Uterus (tissue), 4 donors: ENCODE results near the gene TSPAN18. TPM values are rescaled to one million over a fixed set of nuclear protein-coding genes. Genes with fewer than 3 reads are reported as not detected.

Source experiments
- DNase-seq, 2 donors: peaks; one replicate each; pipeline ENCODE4 v3.0.0-alpha.2; 2019 to 2020
- H3K27ac ChIP-seq, 2 donors: fragments of 200-600 bp; sonication (generic); 1 replicate in 1 of 2; 2 replicates in 1 of 2; pipeline ENCODE4 v1.5.1; 2016 to 2018
- H3K27me3 ChIP-seq, 2 donors: fragments of 200-600 bp; sonication (generic); one replicate each; pipeline ENCODE4 v1.5.1; 2018 to 2019; ENCODE audit warnings: control low read depth in 1 of 2
- H3K36me3 ChIP-seq, 2 donors: fragments of 200-600 bp; sonication (generic); one replicate each; pipeline ENCODE4 v1.5.1; 2019; ENCODE audit warnings: control low read depth in 1 of 2
- H3K4me1 ChIP-seq, 2 donors: fragments of 200-600 bp; sonication (generic); one replicate each; pipeline ENCODE4 v1.5.1; 2018 to 2019; ENCODE audit warnings: control low read depth in 1 of 2
- H3K4me3 ChIP-seq, 2 donors: fragments of 200-600 bp; sonication (generic); 1 replicate in 1 of 2; 2 replicates in 1 of 2; pipeline ENCODE4 v1.5.1; 2018 to 2019; ENCODE audit warnings: mild to moderate bottlenecking in 1 of 2
- H3K9me3 ChIP-seq, 2 donors: fragments of 200-600 bp; sonication (generic); one replicate each; pipeline ENCODE4 v1.5.1; 2019; ENCODE audit warnings: control low read depth in 1 of 2
- CTCF ChIP-seq, 4 experiments: fragments of 200-600 bp in 2 of 4; fragments of 450-650 bp in 2 of 4; sonication (generic) in 2 of 4; IDR thresholded peaks; one replicate each; pipeline ENCODE4 v1.5.1; 2016 to 2019; ENCODE audit warnings: antibody characterized with exemption in 4 of 4, mild to moderate bottlenecking in 2 of 4, moderate library complexity in 1 of 4
- POLR2A ChIP-seq, 2 donors: fragments of 450-650 bp; IDR thresholded peaks; one replicate each; pipeline ENCODE4 v1.6.1; 2016; ENCODE audit warnings: antibody characterized with exemption in 2 of 2, mild to moderate bottlenecking in 1 of 2, moderate library complexity in 1 of 2
- intact Hi-C: fragments of 100-400 bp; cut with DNase I; formaldehyde crosslinking; loops from one replicate; pipeline ENCODE4 v1.15.1; 2023; ENCODE audit warnings: low total_unique reads
- total RNA-seq, 4 donors: library from RNA; depleted of rRNA in 3 of 4; stranded (reverse); fragments of >200 nt in 3 of 4; gene quantifications; one replicate each; pipeline versions ENCODE4 v1.1.0 to v1.2.4, GENCODE V29; 2014 to 2023
- donor health status: DM: yes; HTN: yes; CAD: no.

TSPAN18 gene
- total RNA-seq, 4 donors from 2014 or later = 1.2 to 117 (median 20.1) TPM

- Histone ChIP-seq H3K4me1 (no peaks in the 10 kb centered on the region), H3K9me3 (no peaks in the 10 kb centered on the region), H3K4me3 (no peak overlapping the region), H3K27me3 (no peaks in the 10 kb centered on the region), H3K36me3 (no peaks in the 10 kb centered on the region), H3K27ac (no peak overlapping the region)
- TF ChIP-seq POLR2A (IDR thresholded peaks at IDR 0.05) (no peak), CTCF (IDR thresholded peaks at IDR 0.05) (no peak)
- DNase-seq = no peak
- intact Hi-C loops = no loop called here
These were observed 39.4 kb upstream of the TSPAN18 start for GRCh38 chr11:44687388-44687787.

GRCh38 chr11:44689265-44689664 is 37.5 kb upstream of the TSPAN18 start:
- DNase-seq = no peak
- Histone ChIP-seq H3K9me3 (no peaks in the 10 kb centered on the region), H3K27me3 (no peaks in the 10 kb centered on the region), H3K4me1 (no peaks in the 10 kb centered on the region), H3K36me3 (no peaks in the 10 kb centered on the region), H3K4me3 (no peak overlapping the region), H3K27ac (no peak overlapping the region)
- no peak for TF ChIP-seq CTCF (IDR thresholded peaks at IDR 0.05)
- TF ChIP-seq POLR2A (IDR thresholded peaks at IDR 0.05) = no peak
- intact Hi-C loops = no loop called here

- Histone ChIP-seq H3K27me3 (no peaks in the 10 kb centered on the region), H3K9me3 (no peaks in the 10 kb centered on the region), H3K4me1 (no peaks in the 10 kb centered on the region), H3K36me3 (no peaks in the 10 kb centered on the region), H3K27ac (no peak overlapping the region), H3K4me3 (no peak overlapping the region)
- intact Hi-C loops = no loop called here
- no peak for DNase-seq
- TF ChIP-seq CTCF (IDR thresholded peaks at IDR 0.05) (no peak), POLR2A (IDR thresholded peaks at IDR 0.05) (no peak)
These were observed 36.1 kb upstream of the TSPAN18 start for GRCh38 chr11:44690651-44691050.

GRCh38 chr11:44692460-44692859 is 34.3 kb upstream of the TSPAN18 start:
- intact Hi-C loops = no loop called here
- Histone ChIP-seq H3K36me3 (no peaks in the 10 kb centered on the region), H3K9me3 (no peaks in the 10 kb centered on the region), H3K4me3 (no peak overlapping the region), H3K27ac (no peak overlapping the region), H3K27me3 (no peaks in the 10 kb centered on the region), H3K4me1 (no peaks in the 10 kb centered on the region)
- no peak for DNase-seq
- TF ChIP-seq POLR2A (IDR thresholded peaks at IDR 0.05) = no peak
- no peak for TF ChIP-seq CTCF (IDR thresholded peaks at IDR 0.05)

GRCh38 chr11:44693654-44694119 is 33.1 kb upstream of the TSPAN18 start:
- H3K27me3 ChIP-seq = no peaks in the 10 kb centered on the region
- H3K9me3 ChIP-seq = no peaks in the 10 kb centered on the region
- TF ChIP-seq CTCF (IDR thresholded peaks at IDR 0.05) = no peak
- TF ChIP-seq POLR2A (IDR thresholded peaks at IDR 0.05) = no peak
- H3K4me1 ChIP-seq = no peaks in the 10 kb centered on the region
- DNase-seq = no peak
- no peak overlapping the region for H3K4me3 ChIP-seq
- intact Hi-C loops = no loop called here
- no peaks in the 10 kb centered on the region for H3K36me3 ChIP-seq
- H3K27ac ChIP-seq = no peak overlapping the region
